Measurements from ENCODE around the gene ANAPC7.
"Not testable (repeated sequence)": the region's sequence is repeated elsewhere in the genome, so short reads cannot be mapped to it uniquely, and the experiment has no call there.

The ANAPC7 gene

GRCh38 chr12:110421701-110422100, 18.2 kb upstream of the ANAPC7 start:
- Histone ChIP-seq H3K9me3 (ENCODE audit: control insufficient read depth in 5 of 5, low read length in 5 of 5) (no peaks in the 10 kb centered on the region), H3K27me3 (ENCODE audit: control insufficient read depth in 5 of 5, insufficient read depth in 4 of 5, low read length in 5 of 5) (peaks cover 0 to 3% (median 0%) of the 10 kb centered on the region in 5 donors), H3K4me3 (ENCODE audit: low read depth in 1 of 5, low read length in 5 of 5) (no peak overlapping the region), H3K27ac (ENCODE audit: low read depth, low read length) (no peak overlapping the region), H3K9ac (ENCODE audit: low read length in 5 of 5) (no peak overlapping the region), H3K36me3 (ENCODE audit: control insufficient read depth in 5 of 5, insufficient read depth in 5 of 5, low read length in 5 of 5) (no peaks in the 10 kb centered on the region), H3K4me1 (ENCODE audit: control insufficient read depth in 5 of 5, insufficient read depth in 5 of 5, low read length in 5 of 5) (no peaks in the 10 kb centered on the region)

GRCh38 chr12:110421159-110421661, 17.7 kb upstream of the ANAPC7 start:
- Histone ChIP-seq H3K9me3 (ENCODE audit: control insufficient read depth in 5 of 5, low read length in 5 of 5) (no peaks in the 10 kb centered on the region), H3K4me1 (ENCODE audit: control insufficient read depth in 5 of 5, insufficient read depth in 5 of 5, low read length in 5 of 5) (no peaks in the 10 kb centered on the region), H3K27ac (ENCODE audit: low read depth, low read length) (no peak overlapping the region), H3K27me3 (ENCODE audit: control insufficient read depth in 5 of 5, insufficient read depth in 4 of 5, low read length in 5 of 5) (peaks cover 0 to 3% (median 0%) of the 10 kb centered on the region in 5 donors), H3K9ac (ENCODE audit: low read length in 5 of 5) (no peak overlapping the region), H3K4me3 (ENCODE audit: low read depth in 1 of 5, low read length in 5 of 5) (no peak overlapping the region), H3K36me3 (ENCODE audit: control insufficient read depth in 5 of 5, insufficient read depth in 5 of 5, low read length in 5 of 5) (no peaks in the 10 kb centered on the region)

GRCh38 chr12:110420644-110421043, 17.1 kb upstream of the ANAPC7 start:
- H3K4me1 ChIP-seq (ENCODE audit: control insufficient read depth in 5 of 5, insufficient read depth in 5 of 5, low read length in 5 of 5); H3K27ac ChIP-seq (ENCODE audit: low read depth, low read length); H3K27me3 ChIP-seq (ENCODE audit: control insufficient read depth in 5 of 5, insufficient read depth in 4 of 5, low read length in 5 of 5); H3K9me3 ChIP-seq (ENCODE audit: control insufficient read depth in 5 of 5, low read length in 5 of 5); H3K9ac ChIP-seq (ENCODE audit: low read length in 5 of 5); H3K36me3 ChIP-seq (ENCODE audit: control insufficient read depth in 5 of 5, insufficient read depth in 5 of 5, low read length in 5 of 5); H3K4me3 ChIP-seq (ENCODE audit: low read depth in 1 of 5, low read length in 5 of 5): not testable (repeated sequence)

- not testable (repeated sequence) for H3K36me3 ChIP-seq (ENCODE audit: control insufficient read depth in 5 of 5, insufficient read depth in 5 of 5, low read length in 5 of 5); H3K4me3 ChIP-seq (ENCODE audit: low read depth in 1 of 5, low read length in 5 of 5); H3K27ac ChIP-seq (ENCODE audit: low read depth, low read length); H3K9ac ChIP-seq (ENCODE audit: low read length in 5 of 5); H3K27me3 ChIP-seq (ENCODE audit: control insufficient read depth in 5 of 5, insufficient read depth in 4 of 5, low read length in 5 of 5); H3K4me1 ChIP-seq (ENCODE audit: control insufficient read depth in 5 of 5, insufficient read depth in 5 of 5, low read length in 5 of 5); H3K9me3 ChIP-seq (ENCODE audit: control insufficient read depth in 5 of 5, low read length in 5 of 5)
Measured at GRCh38 chr12:110417113-110417512, 13.6 kb upstream of the ANAPC7 start.

- H3K36me3 ChIP-seq (ENCODE audit: control insufficient read depth in 5 of 5, insufficient read depth in 5 of 5, low read length in 5 of 5); H3K27me3 ChIP-seq (ENCODE audit: control insufficient read depth in 5 of 5, insufficient read depth in 4 of 5, low read length in 5 of 5); H3K9ac ChIP-seq (ENCODE audit: low read length in 5 of 5); H3K4me3 ChIP-seq (ENCODE audit: low read depth in 1 of 5, low read length in 5 of 5); H3K9me3 ChIP-seq (ENCODE audit: control insufficient read depth in 5 of 5, low read length in 5 of 5); H3K4me1 ChIP-seq (ENCODE audit: control insufficient read depth in 5 of 5, insufficient read depth in 5 of 5, low read length in 5 of 5); H3K27ac ChIP-seq (ENCODE audit: low read depth, low read length): not testable (repeated sequence)
Measured at GRCh38 chr12:110410086-110410485, 6.6 kb upstream of the ANAPC7 start.

- not testable (repeated sequence) for H3K9ac ChIP-seq (ENCODE audit: low read length in 5 of 5); H3K4me3 ChIP-seq (ENCODE audit: low read depth in 1 of 5, low read length in 5 of 5); H3K9me3 ChIP-seq (ENCODE audit: control insufficient read depth in 5 of 5, low read length in 5 of 5); H3K27ac ChIP-seq (ENCODE audit: low read depth, low read length); H3K27me3 ChIP-seq (ENCODE audit: control insufficient read depth in 5 of 5, insufficient read depth in 4 of 5, low read length in 5 of 5)
- peaks cover 0 to 11% (median 10%) of the 10 kb centered on the region in 5 donors for H3K36me3 ChIP-seq (ENCODE audit: control insufficient read depth in 5 of 5, insufficient read depth in 5 of 5, low read length in 5 of 5)
- peaks cover 2 to 23% (median 20%) of the 10 kb centered on the region in 5 donors for H3K4me1 ChIP-seq (ENCODE audit: control insufficient read depth in 5 of 5, insufficient read depth in 5 of 5, low read length in 5 of 5)
Measured at GRCh38 chr12:110405126-110405662, 1.7 kb upstream of the ANAPC7 start.

- Histone ChIP-seq H3K4me3 (ENCODE audit: low read depth in 1 of 5, low read length in 5 of 5) (peak overlapping the region; percentile 73 to 97 (median 90)), H3K4me1 (ENCODE audit: control insufficient read depth in 5 of 5, insufficient read depth in 5 of 5, low read length in 5 of 5) (peaks cover 2 to 23% (median 20%) of the 10 kb centered on the region in 5 donors), H3K9ac (ENCODE audit: low read length in 5 of 5) (peak overlapping the region; percentile 86 to 98 (median 92)), H3K27ac (ENCODE audit: low read depth, low read length) (peak overlapping the region; percentile 96), H3K27me3 (ENCODE audit: control insufficient read depth in 5 of 5, insufficient read depth in 4 of 5, low read length in 5 of 5) (no peaks in the 10 kb centered on the region), H3K9me3 (ENCODE audit: control insufficient read depth in 5 of 5, low read length in 5 of 5) (no peaks in the 10 kb centered on the region), H3K36me3 (ENCODE audit: control insufficient read depth in 5 of 5, insufficient read depth in 5 of 5, low read length in 5 of 5) (peaks cover 0 to 14% (median 12%) of the 10 kb centered on the region in 5 donors)
Measured at GRCh38 chr12:110403976-110404682, 621 bp upstream of the ANAPC7 start.

GRCh38 chr12:110382683-110383082, 20.8 kb downstream of the ANAPC7 start:
- Histone ChIP-seq H3K9me3 (ENCODE audit: control insufficient read depth in 5 of 5, low read length in 5 of 5) (no peaks in the 10 kb centered on the region), H3K4me1 (ENCODE audit: control insufficient read depth in 5 of 5, insufficient read depth in 5 of 5, low read length in 5 of 5) (peaks cover 0 to 2% (median 0%) of the 10 kb centered on the region in 5 donors), H3K27me3 (ENCODE audit: control insufficient read depth in 5 of 5, insufficient read depth in 4 of 5, low read length in 5 of 5) (no peaks in the 10 kb centered on the region), H3K27ac (ENCODE audit: low read depth, low read length) (no peak overlapping the region), H3K9ac (ENCODE audit: low read length in 5 of 5) (no peak overlapping the region), H3K36me3 (ENCODE audit: control insufficient read depth in 5 of 5, insufficient read depth in 5 of 5, low read length in 5 of 5) (peaks cover 28 to 89% (median 64%) of the 10 kb centered on the region in 5 donors), H3K4me3 (ENCODE audit: low read depth in 1 of 5, low read length in 5 of 5) (no peak overlapping the region)

GRCh38 chr12:110379631-110380030, 23.9 kb downstream of the ANAPC7 start:
- Histone ChIP-seq H3K4me1 (ENCODE audit: control insufficient read depth in 5 of 5, insufficient read depth in 5 of 5, low read length in 5 of 5) (peaks cover 0 to 2% (median 0%) of the 10 kb centered on the region in 5 donors), H3K4me3 (ENCODE audit: low read depth in 1 of 5, low read length in 5 of 5) (no peak overlapping the region), H3K9me3 (ENCODE audit: control insufficient read depth in 5 of 5, low read length in 5 of 5) (no peaks in the 10 kb centered on the region), H3K9ac (ENCODE audit: low read length in 5 of 5) (no peak overlapping the region), H3K27me3 (ENCODE audit: control insufficient read depth in 5 of 5, insufficient read depth in 4 of 5, low read length in 5 of 5) (no peaks in the 10 kb centered on the region), H3K36me3 (ENCODE audit: control insufficient read depth in 5 of 5, insufficient read depth in 5 of 5, low read length in 5 of 5) (peaks cover 20 to 82% (median 60%) of the 10 kb centered on the region in 5 donors), H3K27ac (ENCODE audit: low read depth, low read length) (no peak overlapping the region)

GRCh38 chr12:110379197-110379596, 24.3 kb downstream of the ANAPC7 start:
- no peak overlapping the region for H3K4me3 ChIP-seq (ENCODE audit: low read depth in 1 of 5, low read length in 5 of 5)
- H3K27ac ChIP-seq (ENCODE audit: low read depth, low read length) = no peak overlapping the region
- H3K36me3 ChIP-seq (ENCODE audit: control insufficient read depth in 5 of 5, insufficient read depth in 5 of 5, low read length in 5 of 5) = peaks cover 20 to 82% (median 64%) of the 10 kb centered on the region in 5 donors
- H3K9me3 ChIP-seq (ENCODE audit: control insufficient read depth in 5 of 5, low read length in 5 of 5) = no peaks in the 10 kb centered on the region
- no peak overlapping the region for H3K9ac ChIP-seq (ENCODE audit: low read length in 5 of 5)
- H3K4me1 ChIP-seq (ENCODE audit: control insufficient read depth in 5 of 5, insufficient read depth in 5 of 5, low read length in 5 of 5) = peaks cover 0 to 2% (median 0%) of the 10 kb centered on the region in 5 donors
- H3K27me3 ChIP-seq (ENCODE audit: control insufficient read depth in 5 of 5, insufficient read depth in 4 of 5, low read length in 5 of 5) = no peaks in the 10 kb centered on the region

Measured in subcutaneous abdominal adipose tissue (tissue), 5 donors.